Hematopoietic multipotent progenitor cell treated with erythropoietin and hydrocortisone succinate and interleukin-3 and kit ligand, for 17 days (in vitro differentiated cells): ENCODE measurements around the gene PRRC2C.

Source experiments
- DNase-seq: peaks from one replicate; pipeline ENCODE4 v3.0.0-alpha.2; 2015; ENCODE audit warnings: low spot score

PRRC2C gene

GRCh38 chr1:171636141-171636540, 150.8 kb downstream of the PRRC2C start:
- no peak for DNase-seq

GRCh38 chr1:171637928-171638576, 152.7 kb downstream of the PRRC2C start:
- no peak for DNase-seq

GRCh38 chr1:171640225-171640624, 154.9 kb downstream of the PRRC2C start:
- no peak for DNase-seq

- DNase-seq, result no peak
Observed at GRCh38 chr1:171641076-171641864, 155.9 kb downstream of the PRRC2C start.

- no peak for DNase-seq
Observed at GRCh38 chr1:171642197-171642596, 156.9 kb downstream of the PRRC2C start.
